SK-N-SH (cell line): ENCODE measurements around the gene ZSCAN2. TPM values are rescaled to one million over a fixed set of nuclear protein-coding genes. Genes with fewer than 3 reads are reported as not detected.

ENCODE experiments used
- CTCF ChIA-PET: fragments of 300-600, 350-600 bp; formaldehyde crosslinking; extraction: SDS; loops from one replicate; lab custom pipeline; 2021; lab: Yijun Ruan, JAX
- POLR2A ChIA-PET: fragments of 350-600 bp; sonication (Branson Sonifier 250); formaldehyde crosslinking; extraction: SDS; loops from one replicate; lab custom pipeline; 2020; ENCODE audit warnings: antibody characterized with exemption, inconsistent platforms; lab: Yijun Ruan, JAX
- DNase-seq: peaks from one replicate; pipeline ENCODE4 v3.0.0; 2012
- H2AFZ ChIP-seq: fragments of 200-600 bp; sonication (generic); 2 replicates; pipeline ENCODE4 v1.8.1; 2016; ENCODE audit warnings: antibody characterized with exemption, mild to moderate bottlenecking, low read depth
- H3F3A ChIP-seq: fragments of 200-600 bp; sonication (generic); replicated peaks from 2 replicates; pipeline ENCODE3; 2016; ENCODE audit warnings: antibody characterized with exemption, mild to moderate bottlenecking; ENCODE audit not compliant: insufficient read depth
- H3K27ac ChIP-seq, 2 experiments: fragments of 200-500 bp in 1 of 2; fragments of 200-600 bp in 1 of 2; sonication (Bioruptor generic) in 1 of 2; sonication (generic), shearing (Covaris generic) in 1 of 2; 2 replicates each; pipeline versions ENCODE4 v1.5.1 to v1.6.1; 2014 to 2016; ENCODE audit warnings: low read depth in 2 of 2, inconsistent platforms in 1 of 2, low read length in 1 of 2, mild to moderate bottlenecking in 1 of 2, mixed read lengths in 1 of 2
- H3K27me3 ChIP-seq: fragments of 200-600 bp; sonication (generic), shearing (Covaris generic); 2 replicates; pipeline ENCODE4 v1.6.1; 2016; ENCODE audit warnings: mixed run types; ENCODE audit not compliant: insufficient read depth
- H3K36me3 ChIP-seq, 2 experiments: fragments of 200-500 bp in 1 of 2; fragments of 200-600 bp in 1 of 2; sonication (Bioruptor generic) in 1 of 2; sonication (generic) in 1 of 2; replicated peaks in 1 of 2; 2 replicates each; pipeline versions ENCODE3 to v1.5.1; 2014 to 2016; ENCODE audit warnings: low read length in 1 of 2, mild to moderate bottlenecking in 1 of 2; ENCODE audit not compliant: insufficient read depth in 2 of 2, control insufficient read depth in 1 of 2
- H3K4me1 ChIP-seq, 2 experiments: fragments of 200-500 bp in 1 of 2; fragments of 200-600 bp in 1 of 2; sonication (Bioruptor generic) in 1 of 2; sonication (generic), shearing (Covaris generic) in 1 of 2; 2 replicates each; pipeline versions ENCODE4 v1.5.1 to v1.6.1; 2014 to 2016; ENCODE audit warnings: low read depth in 1 of 2, low read length in 1 of 2, mixed run types in 1 of 2; ENCODE audit not compliant: insufficient read depth in 2 of 2, control insufficient read depth in 1 of 2
- H3K4me2 ChIP-seq: fragments of 200-600 bp; sonication (generic), shearing (Covaris generic); 2 replicates; pipeline ENCODE4 v1.6.1; 2017; ENCODE audit warnings: mixed run types
- H3K4me3 ChIP-seq, 2 experiments: fragments of 200-500 bp in 1 of 2; fragments of 200-600 bp in 1 of 2; sonication (Bioruptor generic) in 1 of 2; sonication (generic), shearing (Covaris generic) in 1 of 2; 2 replicates each; pipeline versions ENCODE4 v1.5.1 to v1.8.1; 2014 to 2016; ENCODE audit warnings: low read depth in 2 of 2, inconsistent platforms in 1 of 2, low read length in 1 of 2, mild to moderate bottlenecking in 1 of 2, mixed read lengths in 1 of 2, moderate library complexity in 1 of 2
- H3K79me2 ChIP-seq: fragments of 200-600 bp; sonication (generic); 2 replicates; pipeline ENCODE4 v1.8.1; 2017; ENCODE audit warnings: mild to moderate bottlenecking; ENCODE audit not compliant: insufficient read depth
- H3K9ac ChIP-seq: fragments of 200-600 bp; sonication (generic); 2 replicates; pipeline ENCODE4 v1.6.1; 2017; ENCODE audit warnings: mixed run types
- H3K9me2 ChIP-seq: fragments of 200-600 bp; sonication (generic); 2 replicates; pipeline ENCODE4 v1.6.1; 2017; ENCODE audit warnings: mixed run types
- H3K9me3 ChIP-seq: fragments of 200-600 bp; sonication (generic); 2 replicates; pipeline ENCODE4 v1.6.1; 2017; ENCODE audit warnings: mixed run types, mild to moderate bottlenecking, moderate library complexity
- H4K20me1 ChIP-seq: fragments of 200-600 bp; sonication (generic); 2 replicates; pipeline ENCODE4 v1.6.1; 2017; ENCODE audit warnings: mild to moderate bottlenecking, mixed run types; ENCODE audit not compliant: insufficient read depth
- CHD2 ChIP-seq: fragments of 150-350 bp; IDR thresholded peaks from 2 replicates; pipeline ENCODE4 v1.6.1; 2018; ENCODE audit warnings: low read length; ENCODE audit not compliant: partially characterized antibody
- ELF1 ChIP-seq: IDR thresholded peaks from 2 replicates; pipeline ENCODE4 v1.4.0; 2012
- EP300 ChIP-seq, 2 experiments: IDR thresholded peaks; 2 replicates each; pipeline versions ENCODE4 v1.4.0 to v1.6.1; 2012; ENCODE audit warnings: borderline replicate concordance in 1 of 2, low read depth in 1 of 2, low read length in 1 of 2
- FOSL2 ChIP-seq: IDR thresholded peaks from 2 replicates; pipeline ENCODE4 v1.4.0; 2012; ENCODE audit warnings: low read depth, mild to moderate bottlenecking, moderate library complexity, borderline replicate concordance
- FOXJ3 ChIP-seq: sonication (generic); formaldehyde crosslinking; IDR thresholded peaks from 2 replicates; pipeline ENCODE4 v1.5.1; 2020; ENCODE audit warnings: mild to moderate bottlenecking, missing genetic modification reagents
- FOXM1 ChIP-seq: IDR thresholded peaks from 2 replicates; pipeline ENCODE4 v1.4.0; 2012; ENCODE audit warnings: low read depth, mild to moderate bottlenecking
- GABPA ChIP-seq: IDR thresholded peaks from 2 replicates; pipeline ENCODE4 v1.4.0; 2012; ENCODE audit warnings: low read depth, mild to moderate bottlenecking
- GATA2 ChIP-seq: sonication (generic); formaldehyde crosslinking; IDR thresholded peaks from 2 replicates; pipeline ENCODE4 v1.5.0; 2020; ENCODE audit warnings: mild to moderate bottlenecking, missing genetic modification reagents
- MEF2A ChIP-seq: IDR thresholded peaks from 2 replicates; pipeline ENCODE4 v1.4.0; 2012; ENCODE audit warnings: low read depth, borderline replicate concordance
- MXI1 ChIP-seq: IDR thresholded peaks from 2 replicates; pipeline ENCODE4 v1.6.1; 2012; ENCODE audit warnings: mild to moderate bottlenecking, low read depth, low read length, improper control_type of control experiment
- RAD21 ChIP-seq: IDR thresholded peaks from 2 replicates; pipeline ENCODE4 v1.6.1; 2012; ENCODE audit warnings: mild to moderate bottlenecking, low read length
- RCOR1 ChIP-seq: fragments of 150-350 bp; IDR thresholded peaks from 2 replicates; pipeline ENCODE4 v1.6.1; 2017; ENCODE audit warnings: antibody characterized with exemption, low read length
- RFX5 ChIP-seq: IDR thresholded peaks from 2 replicates; pipeline ENCODE4 v1.6.1; 2012; ENCODE audit warnings: mild to moderate bottlenecking, improper control_type of control experiment, low read length
- WGBS: methylation state at CpG from one replicate; pipeline ENCODE4 v1.1.6; 2017; ENCODE audit warnings: low lambda C conversion rate; 5-methylcytosine and 5-hydroxymethylcytosine counted together
- polyA plus RNA-seq, 3 experiments: library from polyadenylated mRNA; depleted of rRNA; stranded (reverse); fragments of >200 nt; gene quantifications; 2 replicates each; pipeline ENCODE4 v1.2.3, GENCODE V29; 2012
- TF ChIP-seq, protein P1 (sequence below): IDR thresholded peaks from 2 replicates; pipeline ENCODE4 v1.4.0; 2012; ENCODE audit warnings: low read depth
- TF ChIP-seq, protein P2 (sequence below): IDR thresholded peaks from 2 replicates; pipeline ENCODE4; 2012

Gene ZSCAN2
- polyA plus RNA-seq, 1 of the 3 experiments (the other 2 are of a cell fraction) = 22.0 TPM

DNA sequence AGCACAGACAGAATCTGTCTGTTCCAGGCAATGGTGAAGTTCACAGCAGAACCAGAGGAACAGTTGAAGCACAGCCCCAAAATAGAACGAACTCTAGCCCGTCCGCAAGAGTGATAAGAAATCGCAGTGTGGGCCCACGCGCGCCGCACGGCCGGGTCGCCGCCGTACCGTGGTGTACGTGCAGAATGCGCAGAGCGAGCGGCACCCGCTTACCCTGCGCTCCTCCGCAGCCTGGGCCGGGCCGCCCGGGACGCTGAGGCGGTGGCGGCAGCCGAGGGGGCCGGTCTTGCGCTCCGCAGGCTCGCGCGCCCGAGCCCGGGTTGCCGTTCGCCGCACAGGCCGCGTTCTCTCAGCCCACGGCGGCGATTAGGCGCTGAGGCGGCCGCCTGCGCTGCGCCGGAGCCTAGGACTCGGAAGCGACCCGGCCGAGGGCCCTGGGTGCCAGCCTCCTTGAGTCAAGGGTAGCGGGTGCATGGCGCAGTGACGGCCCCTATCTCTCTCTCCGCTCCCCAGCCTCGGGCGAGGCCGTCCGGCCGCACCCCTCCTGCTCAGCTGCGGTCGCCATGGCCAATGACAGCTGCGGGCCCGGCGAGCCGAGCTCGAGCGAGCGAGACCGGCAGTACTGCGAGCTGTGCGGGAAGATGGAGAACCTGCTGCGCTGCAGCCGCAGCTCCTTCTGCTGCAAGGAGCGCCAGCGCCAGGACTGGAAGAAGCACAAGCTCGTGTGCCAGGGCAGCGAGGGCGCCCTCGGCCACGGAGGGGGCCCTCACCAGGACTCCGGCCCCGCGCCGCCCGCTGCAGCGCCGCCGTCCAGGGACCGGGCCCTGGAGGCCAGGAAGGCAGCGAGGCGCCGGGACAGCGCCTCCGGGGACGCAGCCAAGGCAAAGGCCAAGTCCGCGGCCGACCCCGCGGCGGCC lies 32.8 kb downstream of the ZSCAN2 start:
- peaks cover 8 to 14% of the 10 kb centered on the region in 2 experiments for H3K36me3 ChIP-seq
- POLR2A ChIA-PET = interaction anchor here (0.9 kb wide), 1 partner anchor 16 kb away, joined by 3 read pairs; no protein-coding TSS in a partner anchor
- peaks cover 20% of the 10 kb centered on the region for H3F3A ChIP-seq
- peak; percentile 81 for DNase-seq
- no peaks in the 10 kb centered on the region for H3K9me2 ChIP-seq
- H2AFZ ChIP-seq = peak overlapping the region; percentile 27; the same call in 1 of the 2 replicates
- CTCF ChIA-PET = interaction anchor here (1.3 to 2.0 kb wide), 2 partner anchors 21 to 22 kb away, joined by 4 to 6 read pairs; partner anchors contain the start of gene WDR73
- peak overlapping the region; percentile 57 to 75 for H3K4me3 ChIP-seq
- peak overlapping the region; percentile 97 for H3K4me2 ChIP-seq
- peaks cover 32% of the 10 kb centered on the region for H3K79me2 ChIP-seq
- peak overlapping the region in 1 of 2 experiments; percentile 38; a peak in 2 of 4 replicates for H3K27ac ChIP-seq
- H3K9me3 ChIP-seq = no peaks in the 10 kb centered on the region
- H3K4me1 ChIP-seq = peaks cover 13 to 19% of the 10 kb centered on the region in 2 experiments; a peak in 3 of 4 replicates
- no peaks in the 10 kb centered on the region for H3K27me3 ChIP-seq
- peak overlapping the region; percentile 51; the same call in 1 of the 2 replicates for H3K9ac ChIP-seq
- WGBS = 7% methylated on average over 44 of the region's 105 CpGs
- H4K20me1 ChIP-seq = peaks cover 10% of the 10 kb centered on the region; the same call in 1 of the 2 replicates
- TF ChIP-seq CHD2 (no peak), GABPA (no peak), RFX5 (no peak), EP300 (IDR thresholded peaks at IDR 0.05; ENCODE audit: borderline replicate concordance in 1 of 2, low read depth in 1 of 2, low read length in 1 of 2) (no peak), FOXM1 (no peak), RAD21 (no peak), RCOR1 (no peak), MEF2A (no peak), GATA2 (CRISPR knock-in tag) (no peak), ELF1 (no peak), MXI1 (peak; percentile 27; the same call in 1 of the 2 replicates), FOSL2 (no peak), FOXJ3 (CRISPR knock-in tag) (no peak)
- TF ChIP-seq, protein P1, sequence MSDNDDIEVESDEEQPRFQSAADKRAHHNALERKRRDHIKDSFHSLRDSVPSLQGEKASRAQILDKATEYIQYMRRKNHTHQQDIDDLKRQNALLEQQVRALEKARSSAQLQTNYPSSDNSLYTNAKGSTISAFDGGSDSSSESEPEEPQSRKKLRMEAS = peak; percentile 12; the same call in 1 of the 2 replicates
- TF ChIP-seq, protein P2, sequence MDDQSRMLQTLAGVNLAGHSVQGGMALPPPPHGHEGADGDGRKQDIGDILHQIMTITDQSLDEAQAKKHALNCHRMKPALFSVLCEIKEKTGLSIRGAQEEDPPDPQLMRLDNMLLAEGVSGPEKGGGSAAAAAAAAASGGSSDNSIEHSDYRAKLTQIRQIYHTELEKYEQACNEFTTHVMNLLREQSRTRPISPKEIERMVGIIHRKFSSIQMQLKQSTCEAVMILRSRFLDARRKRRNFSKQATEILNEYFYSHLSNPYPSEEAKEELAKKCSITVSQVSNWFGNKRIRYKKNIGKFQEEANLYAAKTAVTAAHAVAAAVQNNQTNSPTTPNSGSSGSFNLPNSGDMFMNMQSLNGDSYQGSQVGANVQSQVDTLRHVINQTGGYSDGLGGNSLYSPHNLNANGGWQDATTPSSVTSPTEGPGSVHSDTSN = no peak
- TF ChIP-seq, all 33 proteins: peak for 2
